Fibroblast of villous mesenchyme (primary cell): ENCODE data around the gene OXER1. TPM values are rescaled to one million over a fixed set of nuclear protein-coding genes. Genes with fewer than 3 reads are reported as not detected.
"Not testable (repeated sequence)": the region's sequence is repeated elsewhere in the genome, so short reads cannot be mapped to it uniquely, and the experiment has no call there.

ENCODE experiments used
- DNase-seq: peaks from one replicate; pipeline ENCODE4 v3.0.0-alpha.2; 2010; ENCODE audit warnings: low read depth
- H3K4me3 ChIP-seq: 2 replicates; pipeline ENCODE4 v1.5.1; 2011; ENCODE audit warnings: low read depth, mild to moderate bottlenecking, low read length
- CTCF ChIP-seq: IDR thresholded peaks from 2 replicates; pipeline ENCODE4 v1.5.1; 2012; ENCODE audit warnings: low read depth, mild to moderate bottlenecking, low read length; ENCODE audit not compliant: insufficient read depth
- total RNA-seq: library from RNA; depleted of rRNA; stranded (reverse); fragments of >200 nt; gene quantifications from 2 replicates; pipeline ENCODE4 v1.2.3, GENCODE V29; 2012

OXER1 gene
- total RNA-seq, 1 donor: under 0.01 TPM

DNA sequence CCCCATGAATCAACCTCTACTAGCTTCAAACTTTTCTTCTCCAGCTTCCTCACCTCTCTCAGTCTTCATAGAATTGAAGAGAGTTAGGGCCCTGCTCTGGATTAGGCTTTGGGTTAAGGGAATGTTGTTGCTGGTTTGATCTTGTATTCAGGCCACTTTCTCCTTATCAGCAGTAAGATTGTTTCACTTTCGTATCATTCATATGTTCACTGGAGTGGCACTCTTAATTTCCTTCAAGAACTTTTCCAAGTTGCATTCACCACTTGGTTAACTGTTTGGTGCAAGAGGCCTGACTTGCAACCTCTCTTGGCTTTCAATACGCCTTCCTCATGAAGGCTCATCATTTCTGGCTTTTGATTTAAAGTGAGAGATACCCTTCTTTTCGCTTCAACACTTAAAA is 22.8 kb downstream of the OXER1 start:
- H3K4me3 ChIP-seq: no peak overlapping the region
- no peak for TF ChIP-seq CTCF
- DNase-seq: no peak

DNA sequence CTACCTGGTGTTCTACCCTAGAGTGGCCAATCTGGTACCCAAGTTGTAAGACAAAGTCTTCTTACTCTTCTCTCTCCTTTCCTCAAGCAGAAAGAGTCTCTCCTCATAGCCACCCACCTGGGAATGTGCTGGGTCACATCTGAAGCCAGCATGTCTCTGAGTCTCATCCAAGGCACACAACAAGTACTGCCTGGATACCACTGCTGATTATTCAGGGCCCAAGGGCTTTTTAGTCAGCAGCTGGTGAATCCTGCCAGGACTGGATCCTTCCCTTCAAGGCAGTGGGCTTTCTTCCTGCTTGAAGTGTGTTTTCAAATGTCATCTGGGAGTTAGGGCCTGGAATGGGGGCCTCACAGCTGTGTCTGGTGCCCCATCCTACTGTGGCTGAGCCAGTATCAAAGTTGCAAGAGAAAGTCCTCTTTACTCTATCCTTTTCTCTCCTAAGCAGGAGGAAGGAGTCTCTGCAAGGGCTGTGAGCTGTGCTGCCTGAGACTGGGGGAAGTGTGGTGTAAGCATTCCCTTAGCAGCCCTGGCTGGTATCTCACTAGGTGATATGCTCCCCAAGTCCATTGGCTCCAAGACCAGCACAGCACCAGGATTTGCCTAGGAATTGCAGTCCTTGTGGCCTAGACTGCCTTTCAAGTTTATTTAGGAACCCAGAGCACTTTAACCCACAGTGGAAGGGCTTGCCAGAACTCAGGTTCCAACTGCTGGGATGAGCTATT is 27.2 kb downstream of the OXER1 start:
- DNase-seq: no peak
- TF ChIP-seq CTCF: no peak
- no peak overlapping the region for H3K4me3 ChIP-seq

- no peak for DNase-seq
- no peak for TF ChIP-seq CTCF
- H3K4me3 ChIP-seq: no peak overlapping the region
Observed at GRCh38 chr2:42733852-42734251, 30.1 kb downstream of the OXER1 start.

DNA sequence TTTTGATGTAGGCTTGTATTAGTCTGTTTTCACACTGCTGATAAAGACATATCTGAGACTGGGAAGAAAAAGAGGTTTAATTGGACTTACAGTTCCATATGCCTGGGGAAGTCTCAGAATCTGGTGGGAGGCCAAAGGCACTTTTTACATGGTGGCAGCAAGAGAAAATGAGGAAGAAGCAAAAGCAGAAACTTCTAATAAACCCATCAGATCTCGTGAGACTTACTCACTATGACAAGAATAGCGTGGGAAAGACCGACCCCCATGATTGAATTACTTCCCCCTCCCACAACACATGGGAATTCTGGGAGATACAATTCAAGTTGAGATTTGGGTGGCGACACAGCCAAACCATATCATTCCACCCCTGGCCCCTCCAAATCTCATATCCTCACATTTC is 32.6 kb downstream of the OXER1 start:
- H3K4me3 ChIP-seq, DNase-seq: not testable (repeated sequence)

GRCh38 chr2:42726680-42727079 is 37.3 kb downstream of the OXER1 start:
- no peak for TF ChIP-seq CTCF
- DNase-seq: no peak
- no peak overlapping the region for H3K4me3 ChIP-seq

DNA sequence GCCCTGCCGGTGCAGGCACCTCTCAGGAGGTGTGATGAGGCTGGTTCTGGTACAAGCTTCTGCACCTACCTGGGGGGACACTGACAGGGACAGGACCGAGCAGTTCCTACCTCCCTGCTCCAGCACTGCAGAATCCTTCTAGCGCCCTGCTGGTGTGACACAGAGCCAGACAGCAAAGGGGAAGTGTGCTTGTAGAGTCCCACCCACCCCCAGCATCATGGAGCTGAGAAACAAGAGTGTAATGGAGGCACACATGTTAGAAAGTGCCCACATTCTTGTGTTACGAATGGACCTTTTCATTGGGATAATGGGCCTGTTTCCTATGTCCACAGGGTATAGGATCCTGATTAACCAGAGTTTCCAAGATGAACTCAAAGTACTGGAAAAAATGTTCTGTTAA is 38.3 kb downstream of the OXER1 start:
- no peak for TF ChIP-seq CTCF
- no peak for DNase-seq
- no peak overlapping the region for H3K4me3 ChIP-seq

- H3K4me3 ChIP-seq: no peak overlapping the region
- TF ChIP-seq CTCF: no peak
- no peak for DNase-seq
Observed at GRCh38 chr2:42724886-42725285, 39.0 kb downstream of the OXER1 start.
